ENCODE data around the gene DBN1. TPM values are rescaled to one million over a fixed set of nuclear protein-coding genes. Genes with fewer than 3 reads are reported as not detected.

DBN1 gene
- total RNA-seq (2014; rRNA removed; shearing (Covaris generic)) (242 and 290 TPM in 2 replicates), polyA plus RNA-seq (2016; fragmentation: Nextera tagmentation; extraction: Ambion mirVana) (102 and 106 TPM in 2 replicates)
- long read RNA-seq, transcript DBN1-202 (14 exons, 2,995 nt) = major isoform, 93 of 116 reads
- long read RNA-seq, partial matches to known transcripts = 12 of 116 reads
- long read RNA-seq, other reads (novel, unspliced or antisense) = 11 of 116 reads

- H3K27ac ChIP-seq (ENCODE audit: low read depth) = no peak within 1 kb of the TSS
- peak within 1 kb of the TSS; percentile 43; the same call in 1 of the 2 replicates for H2AFZ ChIP-seq
- TF ChIP-seq, protein P1, sequence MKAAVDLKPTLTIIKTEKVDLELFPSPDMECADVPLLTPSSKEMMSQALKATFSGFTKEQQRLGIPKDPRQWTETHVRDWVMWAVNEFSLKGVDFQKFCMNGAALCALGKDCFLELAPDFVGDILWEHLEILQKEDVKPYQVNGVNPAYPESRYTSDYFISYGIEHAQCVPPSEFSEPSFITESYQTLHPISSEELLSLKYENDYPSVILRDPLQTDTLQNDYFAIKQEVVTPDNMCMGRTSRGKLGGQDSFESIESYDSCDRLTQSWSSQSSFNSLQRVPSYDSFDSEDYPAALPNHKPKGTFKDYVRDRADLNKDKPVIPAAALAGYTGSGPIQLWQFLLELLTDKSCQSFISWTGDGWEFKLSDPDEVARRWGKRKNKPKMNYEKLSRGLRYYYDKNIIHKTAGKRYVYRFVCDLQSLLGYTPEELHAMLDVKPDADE (IDR thresholded peaks at IDR 0.05) = no peak
- TF ChIP-seq POLR2AphosphoS5 (IDR thresholded peaks at IDR 0.05; ENCODE audit: low read depth) = peak; percentile 74
- TF ChIP-seq ZNF114 (CRISPR knock-in tag; IDR thresholded peaks at IDR 0.05) = no peak
- TF ChIP-seq REST (IDR thresholded peaks at IDR 0.05; ENCODE audit: unreplicated experiment) = no peak
- TF ChIP-seq EZH2phosphoT487 (IDR thresholded peaks at IDR 0.05; ENCODE audit: unreplicated experiment) = no peak
- no peak for TF ChIP-seq NANOG (IDR thresholded peaks at IDR 0.05; ENCODE audit: borderline replicate concordance)
- TF ChIP-seq, protein P2, sequence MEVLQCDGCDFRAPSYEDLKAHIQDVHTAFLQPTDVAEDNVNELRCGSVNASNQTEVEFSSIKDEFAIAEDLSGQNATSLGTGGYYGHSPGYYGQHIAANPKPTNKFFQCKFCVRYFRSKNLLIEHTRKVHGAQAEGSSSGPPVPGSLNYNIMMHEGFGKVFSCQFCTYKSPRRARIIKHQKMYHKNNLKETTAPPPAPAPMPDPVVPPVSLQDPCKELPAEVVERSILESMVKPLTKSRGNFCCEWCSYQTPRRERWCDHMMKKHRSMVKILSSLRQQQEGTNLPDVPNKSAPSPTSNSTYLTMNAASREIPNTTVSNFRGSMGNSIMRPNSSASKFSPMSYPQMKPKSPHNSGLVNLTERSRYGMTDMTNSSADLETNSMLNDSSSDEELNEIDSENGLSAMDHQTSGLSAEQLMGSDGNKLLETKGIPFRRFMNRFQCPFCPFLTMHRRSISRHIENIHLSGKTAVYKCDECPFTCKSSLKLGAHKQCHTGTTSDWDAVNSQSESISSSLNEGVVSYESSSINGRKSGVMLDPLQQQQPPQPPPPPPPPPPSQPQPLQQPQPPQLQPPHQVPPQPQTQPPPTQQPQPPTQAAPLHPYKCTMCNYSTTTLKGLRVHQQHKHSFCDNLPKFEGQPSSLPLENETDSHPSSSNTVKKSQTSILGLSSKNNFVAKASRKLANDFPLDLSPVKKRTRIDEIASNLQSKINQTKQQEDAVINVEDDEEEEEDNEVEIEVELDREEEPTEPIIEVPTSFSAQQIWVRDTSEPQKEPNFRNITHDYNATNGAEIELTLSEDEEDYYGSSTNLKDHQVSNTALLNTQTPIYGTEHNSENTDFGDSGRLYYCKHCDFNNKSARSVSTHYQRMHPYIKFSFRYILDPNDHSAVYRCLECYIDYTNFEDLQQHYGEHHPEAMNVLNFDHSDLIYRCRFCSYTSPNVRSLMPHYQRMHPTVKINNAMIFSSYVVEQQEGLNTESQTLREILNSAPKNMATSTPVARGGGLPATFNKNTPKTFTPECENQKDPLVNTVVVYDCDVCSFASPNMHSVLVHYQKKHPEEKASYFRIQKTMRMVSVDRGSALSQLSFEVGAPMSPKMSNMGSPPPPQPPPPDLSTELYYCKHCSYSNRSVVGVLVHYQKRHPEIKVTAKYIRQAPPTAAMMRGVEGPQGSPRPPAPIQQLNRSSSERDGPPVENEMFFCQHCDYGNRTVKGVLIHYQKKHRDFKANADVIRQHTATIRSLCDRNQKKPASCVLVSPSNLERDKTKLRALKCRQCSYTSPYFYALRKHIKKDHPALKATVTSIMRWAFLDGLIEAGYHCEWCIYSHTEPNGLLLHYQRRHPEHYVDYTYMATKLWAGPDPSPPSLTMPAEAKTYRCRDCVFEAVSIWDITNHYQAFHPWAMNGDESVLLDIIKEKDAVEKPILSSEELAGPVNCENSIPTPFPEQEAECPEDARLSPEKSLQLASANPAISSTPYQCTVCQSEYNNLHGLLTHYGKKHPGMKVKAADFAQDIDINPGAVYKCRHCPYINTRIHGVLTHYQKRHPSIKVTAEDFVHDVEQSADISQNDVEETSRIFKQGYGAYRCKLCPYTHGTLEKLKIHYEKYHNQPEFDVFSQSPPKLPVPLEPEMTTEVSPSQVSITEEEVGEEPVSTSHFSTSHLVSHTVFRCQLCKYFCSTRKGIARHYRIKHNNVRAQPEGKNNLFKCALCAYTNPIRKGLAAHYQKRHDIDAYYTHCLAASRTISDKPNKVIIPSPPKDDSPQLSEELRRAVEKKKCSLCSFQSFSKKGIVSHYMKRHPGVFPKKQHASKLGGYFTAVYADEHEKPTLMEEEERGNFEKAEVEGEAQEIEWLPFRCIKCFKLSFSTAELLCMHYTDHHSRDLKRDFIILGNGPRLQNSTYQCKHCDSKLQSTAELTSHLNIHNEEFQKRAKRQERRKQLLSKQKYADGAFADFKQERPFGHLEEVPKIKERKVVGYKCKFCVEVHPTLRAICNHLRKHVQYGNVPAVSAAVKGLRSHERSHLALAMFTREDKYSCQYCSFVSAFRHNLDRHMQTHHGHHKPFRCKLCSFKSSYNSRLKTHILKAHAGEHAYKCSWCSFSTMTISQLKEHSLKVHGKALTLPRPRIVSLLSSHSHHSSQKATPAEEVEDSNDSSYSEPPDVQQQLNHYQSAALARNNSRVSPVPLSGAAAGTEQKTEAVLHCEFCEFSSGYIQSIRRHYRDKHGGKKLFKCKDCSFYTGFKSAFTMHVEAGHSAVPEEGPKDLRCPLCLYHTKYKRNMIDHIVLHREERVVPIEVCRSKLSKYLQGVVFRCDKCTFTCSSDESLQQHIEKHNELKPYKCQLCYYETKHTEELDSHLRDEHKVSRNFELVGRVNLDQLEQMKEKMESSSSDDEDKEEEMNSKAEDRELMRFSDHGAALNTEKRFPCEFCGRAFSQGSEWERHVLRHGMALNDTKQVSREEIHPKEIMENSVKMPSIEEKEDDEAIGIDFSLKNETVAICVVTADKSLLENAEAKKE (CRISPR knock-in tag; IDR thresholded peaks at IDR 0.05) = no peak
- Mint-ChIP-seq H3K27ac (peak within 1 kb of the TSS; percentile 92), H3K36me3 (ENCODE audit: low read depth) (peaks cover 36% of the 10 kb centered on the region), H3K4me3 (peak within 1 kb of the TSS; percentile 83), H3K27me3 (ENCODE audit: insufficient read depth, low read depth, poor library complexity) (peaks cover 28% of the 10 kb centered on the region), H3K9me3 (no peaks in the 10 kb centered on the region), H3K4me1 (peaks cover 65% of the 10 kb centered on the region)
- peaks cover 35% of the 10 kb centered on the region for H4K20me1 ChIP-seq (replicated peaks; ENCODE audit: insufficient read depth)
- peak within 1 kb of the TSS; percentile 92 for H3K4me2 ChIP-seq
- peaks cover 54% of the 10 kb centered on the region for H3K4me1 ChIP-seq (ENCODE audit: insufficient read depth)
- DNase-seq (ENCODE audit: low spot score) (peak; percentile 80), ATAC-seq (peak; percentile 26)
- H3K36me3 ChIP-seq (ENCODE audit: insufficient read depth) = peaks cover 8% of the 10 kb centered on the region; the same call in 1 of the 2 replicates
- H3K27me3 ChIP-seq (ENCODE audit: insufficient read depth) = no peaks in the 10 kb centered on the region
- peaks cover 44% of the 10 kb centered on the region for H3K79me2 ChIP-seq (replicated peaks; ENCODE audit: insufficient read depth)
- peaks cover 31% of the 10 kb centered on the region for H3F3A ChIP-seq (replicated peaks; ENCODE audit: low read depth)
- peak within 1 kb of the TSS; percentile 97 for H3K4me3 ChIP-seq
- no peaks in the 10 kb centered on the region for H3K9me2 ChIP-seq (ENCODE audit: insufficient read depth)
These were observed at the start of gene DBN1 for GRCh38 chr5:177473443-177474001. TSS of gene DBN1 (minus strand) at chr5:177473634. CDS start at chr5:177473521, 113 bp downstream.
